ENCODE data around the gene BTNL9. TPM values are rescaled to one million over a fixed set of nuclear protein-coding genes. Genes with fewer than 3 reads are reported as not detected.
"Not testable (repeated sequence)": the region's sequence is repeated elsewhere in the genome, so short reads cannot be mapped to it uniquely, and the experiment has no call there.

The BTNL9 gene
- total RNA-seq, 5 donors from 2014 or later (not counting 1 experiment from before 2014, with no cell fraction given): 0.41 to 0.95 (median 0.66) TPM; not detected in 2

GRCh38 chr5:181095162-181095561, 55.1 kb downstream of the BTNL9 start:
- CTCF ChIA-PET; H3K4me3 ChIP-seq (ENCODE audit: control insufficient read depth in 1 of 2, extremely low read depth in 1 of 2, low read length in 1 of 2); H3K9me3 Mint-ChIP-seq; POLR2A ChIA-PET; H3K4me1 ChIP-seq (ENCODE audit: control insufficient read depth in 1 of 2, extremely low read depth in 1 of 2, insufficient read depth in 2 of 2, low read length in 2 of 2); H3K27ac ChIP-seq (ENCODE audit: low read length); H3K36me3 ChIP-seq (ENCODE audit: control insufficient read depth in 2 of 2, extremely low read depth in 1 of 2, insufficient read depth in 1 of 2, low read length in 1 of 2); H3K4me3 Mint-ChIP-seq; ATAC-seq (replicated peaks in 1 of 4); H3K9me3 ChIP-seq; H3K36me3 Mint-ChIP-seq; H3K27ac Mint-ChIP-seq; DNase-seq: not testable (repeated sequence)
- H3K4me1 Mint-ChIP-seq: peaks cover 4 to 12% (median 12%) of the 10 kb centered on the region in 3 donors
- WGBS (ENCODE audit: insufficient coverage): no CpG with 5 or more reads among the region's 3 CpGs
- peaks cover 35 to 38% of the 10 kb centered on the region in 2 donors for H3K27me3 Mint-ChIP-seq
- peaks cover 11 to 34% of the 10 kb centered on the region in 2 experiments for H3K27me3 ChIP-seq (replicated peaks in 1 of 2; ENCODE audit: control insufficient read depth in 2 of 2, extremely low read depth in 1 of 2, insufficient read depth in 2 of 2, low read length in 1 of 2)

- CTCF ChIA-PET; H3K36me3 Mint-ChIP-seq; DNase-seq; H3K27ac Mint-ChIP-seq; POLR2A ChIA-PET; H3K27ac ChIP-seq (ENCODE audit: low read length); ATAC-seq (replicated peaks in 1 of 4); H3K9me3 Mint-ChIP-seq; H3K4me3 Mint-ChIP-seq; H3K4me3 ChIP-seq (ENCODE audit: control insufficient read depth in 1 of 2, extremely low read depth in 1 of 2, low read length in 1 of 2); H3K9me3 ChIP-seq; H3K36me3 ChIP-seq (ENCODE audit: control insufficient read depth in 2 of 2, extremely low read depth in 1 of 2, insufficient read depth in 1 of 2, low read length in 1 of 2); H3K4me1 ChIP-seq (ENCODE audit: control insufficient read depth in 1 of 2, extremely low read depth in 1 of 2, insufficient read depth in 2 of 2, low read length in 2 of 2): not testable (repeated sequence)
- Mint-ChIP-seq H3K27me3 (peaks cover 37 to 40% of the 10 kb centered on the region in 2 donors), H3K4me1 (peaks cover 4 to 14% (median 14%) of the 10 kb centered on the region in 3 donors)
- H3K27me3 ChIP-seq (replicated peaks in 1 of 2; ENCODE audit: control insufficient read depth in 2 of 2, extremely low read depth in 1 of 2, insufficient read depth in 2 of 2, low read length in 1 of 2): peaks cover 11 to 34% of the 10 kb centered on the region in 2 experiments
- no CpG with 5 or more reads among the region's 26 CpGs for WGBS (ENCODE audit: insufficient coverage)
These were observed 56.8 kb downstream of the BTNL9 start for GRCh38 chr5:181096721-181097382.

- H3K4me3 Mint-ChIP-seq; H3K4me3 ChIP-seq (ENCODE audit: control insufficient read depth in 1 of 2, extremely low read depth in 1 of 2, low read length in 1 of 2); H3K36me3 Mint-ChIP-seq; H3K4me1 ChIP-seq (ENCODE audit: control insufficient read depth in 1 of 2, extremely low read depth in 1 of 2, insufficient read depth in 2 of 2, low read length in 2 of 2); ATAC-seq (replicated peaks in 1 of 4); H3K9me3 ChIP-seq; H3K9me3 Mint-ChIP-seq; H3K36me3 ChIP-seq (ENCODE audit: control insufficient read depth in 2 of 2, extremely low read depth in 1 of 2, insufficient read depth in 1 of 2, low read length in 1 of 2); DNase-seq; CTCF ChIA-PET; H3K27ac Mint-ChIP-seq; H3K27ac ChIP-seq (ENCODE audit: low read length); POLR2A ChIA-PET: not testable (repeated sequence)
- H3K27me3 Mint-ChIP-seq: peaks cover 32 to 35% of the 10 kb centered on the region in 2 donors
- peaks cover 11 to 29% of the 10 kb centered on the region in 2 experiments for H3K27me3 ChIP-seq (replicated peaks in 1 of 2; ENCODE audit: control insufficient read depth in 2 of 2, extremely low read depth in 1 of 2, insufficient read depth in 2 of 2, low read length in 1 of 2)
- no CpG with 5 or more reads among the region's 26 CpGs for WGBS (ENCODE audit: insufficient coverage)
- H3K4me1 Mint-ChIP-seq: peaks cover 4 to 14% (median 14%) of the 10 kb centered on the region in 3 donors
These were observed 57.3 kb downstream of the BTNL9 start for GRCh38 chr5:181097383-181097753.

GRCh38 chr5:181097759-181098491, 57.9 kb downstream of the BTNL9 start:
- CTCF ChIA-PET; H3K27ac ChIP-seq (ENCODE audit: low read length); POLR2A ChIA-PET; H3K4me3 ChIP-seq (ENCODE audit: control insufficient read depth in 1 of 2, extremely low read depth in 1 of 2, low read length in 1 of 2); DNase-seq; H3K27ac Mint-ChIP-seq; H3K9me3 ChIP-seq; H3K9me3 Mint-ChIP-seq; H3K36me3 ChIP-seq (ENCODE audit: control insufficient read depth in 2 of 2, extremely low read depth in 1 of 2, insufficient read depth in 1 of 2, low read length in 1 of 2); H3K4me3 Mint-ChIP-seq; H3K36me3 Mint-ChIP-seq; H3K4me1 ChIP-seq (ENCODE audit: control insufficient read depth in 1 of 2, extremely low read depth in 1 of 2, insufficient read depth in 2 of 2, low read length in 2 of 2): not testable (repeated sequence)
- H3K4me1 Mint-ChIP-seq: peaks cover 4 to 14% (median 14%) of the 10 kb centered on the region in 3 donors
- no CpG with 5 or more reads among the region's 56 CpGs for WGBS (ENCODE audit: insufficient coverage)
- H3K27me3 ChIP-seq (replicated peaks in 1 of 2; ENCODE audit: control insufficient read depth in 2 of 2, extremely low read depth in 1 of 2, insufficient read depth in 2 of 2, low read length in 1 of 2): peaks cover 10 to 24% of the 10 kb centered on the region in 2 experiments
- H3K27me3 Mint-ChIP-seq: peaks cover 29 to 32% of the 10 kb centered on the region in 2 donors
- peak in 2 of 4 experiments; percentile 23 to 32 for ATAC-seq (replicated peaks in 1 of 4)

- Histone ChIP-seq H3K27me3 (replicated peaks in 1 of 2; ENCODE audit: control insufficient read depth in 2 of 2, extremely low read depth in 1 of 2, insufficient read depth in 2 of 2, low read length in 1 of 2) (peaks cover 10 to 21% of the 10 kb centered on the region in 2 experiments), H3K9me3 (no peaks in the 10 kb centered on the region), H3K27ac (ENCODE audit: low read length) (no peak overlapping the region), H3K36me3 (ENCODE audit: control insufficient read depth in 2 of 2, extremely low read depth in 1 of 2, insufficient read depth in 1 of 2, low read length in 1 of 2) (no peaks in the 10 kb centered on the region), H3K4me1 (ENCODE audit: control insufficient read depth in 1 of 2, extremely low read depth in 1 of 2, insufficient read depth in 2 of 2, low read length in 2 of 2) (peaks cover 0 to 4% of the 10 kb centered on the region in 2 experiments), H3K4me3 (ENCODE audit: control insufficient read depth in 1 of 2, extremely low read depth in 1 of 2, low read length in 1 of 2) (no peak overlapping the region)
- 26% methylated on average over 18 of the region's 22 CpGs for WGBS (ENCODE audit: insufficient coverage)
- ChIA-PET CTCF (no interaction called here), POLR2A (no interaction called here)
- H3K27ac Mint-ChIP-seq: peak overlapping the region in 1 of 2 donors; percentile 5
- DNase-seq: no peak
- H3K4me3 Mint-ChIP-seq: peak overlapping the region in 2 of 3 donors; percentile 9 to 48
- no peaks in the 10 kb centered on the region for H3K36me3 Mint-ChIP-seq
- peak in 1 of 4 experiments; percentile 19 for ATAC-seq (replicated peaks in 1 of 4)
- H3K9me3 Mint-ChIP-seq: no peaks in the 10 kb centered on the region
- H3K27me3 Mint-ChIP-seq: peaks cover 24 to 29% of the 10 kb centered on the region in 2 donors
- peaks cover 6 to 14% (median 14%) of the 10 kb centered on the region in 3 donors for H3K4me1 Mint-ChIP-seq
These were observed 58.9 kb downstream of the BTNL9 start for GRCh38 chr5:181098762-181099601.

GRCh38 chr5:181099602-181100086, 59.6 kb downstream of the BTNL9 start:
- Mint-ChIP-seq H3K27me3 (peaks cover 27 to 35% of the 10 kb centered on the region in 2 donors), H3K9me3 (no peaks in the 10 kb centered on the region), H3K27ac (peak overlapping the region in 1 of 2 donors; percentile 5), H3K4me3 (peak overlapping the region in 1 of 3 donors; percentile 60), H3K36me3 (no peaks in the 10 kb centered on the region), H3K4me1 (peaks cover 13 to 21% (median 19%) of the 10 kb centered on the region in 3 donors)
- ATAC-seq (replicated peaks in 1 of 4) (no peak), DNase-seq (no peak)
- Histone ChIP-seq H3K4me3 (ENCODE audit: control insufficient read depth in 1 of 2, extremely low read depth in 1 of 2, low read length in 1 of 2) (no peak overlapping the region), H3K9me3 (no peaks in the 10 kb centered on the region), H3K36me3 (ENCODE audit: control insufficient read depth in 2 of 2, extremely low read depth in 1 of 2, insufficient read depth in 1 of 2, low read length in 1 of 2) (no peaks in the 10 kb centered on the region), H3K4me1 (ENCODE audit: control insufficient read depth in 1 of 2, extremely low read depth in 1 of 2, insufficient read depth in 2 of 2, low read length in 2 of 2) (peaks cover 0 to 9% of the 10 kb centered on the region in 2 experiments), H3K27me3 (replicated peaks in 1 of 2; ENCODE audit: control insufficient read depth in 2 of 2, extremely low read depth in 1 of 2, insufficient read depth in 2 of 2, low read length in 1 of 2) (peaks cover 11 to 28% of the 10 kb centered on the region in 2 experiments), H3K27ac (ENCODE audit: low read length) (no peak overlapping the region)
- POLR2A ChIA-PET: no interaction called here
- CTCF ChIA-PET: interaction anchor here in 1 of 2 donors (0.6 kb wide), 1 partner anchor 64 kb away, joined by 3 read pairs; no protein-coding TSS in a partner anchor
- 52% methylated on average over 8 of the region's 11 CpGs for WGBS (ENCODE audit: insufficient coverage)
